GM23338 (cell line): ENCODE data around the gene SCN4B. TPM values are rescaled to one million over a fixed set of nuclear protein-coding genes. Genes with fewer than 3 reads are reported as not detected.

Experiments used
- ATAC-seq: fragments of 200-7000 bp; cut with Tn5 transposase; 3 replicates; pipeline ENCODE4 v1.9.1; 2020
- DNase-seq: peaks from one replicate; pipeline ENCODE4 v3.0.0-alpha.2; 2015; ENCODE audit warnings: low spot score
- H2AFZ ChIP-seq: fragments of 200-600 bp; sonication (generic); 2 replicates; pipeline ENCODE4 v1.8.0; 2016; ENCODE audit warnings: antibody characterized with exemption, mild to moderate bottlenecking, moderate library complexity
- H3F3A ChIP-seq: fragments of 200-600 bp; sonication (generic); replicated peaks from 2 replicates; pipeline ENCODE4 v1.8.0; 2017; ENCODE audit warnings: antibody characterized with exemption, mixed run types, low read depth
- H3K27ac ChIP-seq: fragments of 200-600 bp; sonication (generic); 2 replicates; pipeline ENCODE4 v1.6.1; 2016; ENCODE audit warnings: low read depth
- H3K27me3 ChIP-seq: fragments of 200-600 bp; sonication (generic); 2 replicates; pipeline ENCODE4 v1.8.0; 2016; ENCODE audit warnings: mild to moderate bottlenecking, mixed run types, moderate library complexity; ENCODE audit not compliant: insufficient read depth
- H3K36me3 ChIP-seq: fragments of 200-600 bp; sonication (generic); 2 replicates; pipeline ENCODE4 v1.8.0; 2016; ENCODE audit warnings: mild to moderate bottlenecking; ENCODE audit not compliant: insufficient read depth
- H3K4me1 ChIP-seq: fragments of 200-600 bp; sonication (generic); 2 replicates; pipeline ENCODE4 v1.8.0; 2016; ENCODE audit warnings: mild to moderate bottlenecking, moderate library complexity; ENCODE audit not compliant: insufficient read depth
- H3K4me2 ChIP-seq: fragments of 200-600 bp; sonication (generic); 2 replicates; pipeline ENCODE4 v1.7.1; 2017; ENCODE audit warnings: mixed run types
- H3K4me3 ChIP-seq: fragments of 200-600 bp; sonication (generic); 2 replicates; pipeline ENCODE4 v1.6.1; 2016; ENCODE audit warnings: mixed run types
- H3K79me2 ChIP-seq: fragments of 200-600 bp; sonication (generic); replicated peaks from 2 replicates; pipeline ENCODE4 v1.8.0; 2017; ENCODE audit warnings: mild to moderate bottlenecking; ENCODE audit not compliant: insufficient read depth
- H3K9me2 ChIP-seq: fragments of 200-600 bp; sonication (generic); 2 replicates; pipeline ENCODE4 v1.8.0; 2017; ENCODE audit not compliant: insufficient read depth
- H4K20me1 ChIP-seq: fragments of 200-600 bp; sonication (generic); replicated peaks from 2 replicates; pipeline ENCODE4 v1.8.0; 2017; ENCODE audit warnings: mild to moderate bottlenecking; ENCODE audit not compliant: insufficient read depth
- H3K27ac Mint-ChIP-seq: 2 replicates; pipeline ENCODE4 v1.8.0; 2020; ENCODE audit warnings: inconsistent platforms, mild to moderate bottlenecking, moderate library complexity, mixed read lengths
- H3K27me3 Mint-ChIP-seq: 3 replicates; pipeline ENCODE4 v1.8.0; 2022; ENCODE audit warnings: low read depth, mild to moderate bottlenecking, moderate library complexity, mixed read lengths, inconsistent platforms; ENCODE audit not compliant: insufficient read depth, poor library complexity
- H3K36me3 Mint-ChIP-seq: 3 replicates; pipeline ENCODE4 v1.8.0; 2021; ENCODE audit warnings: low read depth, mild to moderate bottlenecking, inconsistent platforms, moderate library complexity, mixed read lengths
- H3K4me1 Mint-ChIP-seq: 3 replicates; pipeline ENCODE4 v1.8.0; 2020; ENCODE audit warnings: mild to moderate bottlenecking, inconsistent platforms, mixed read lengths
- H3K4me3 Mint-ChIP-seq: 3 replicates; pipeline ENCODE4 v1.8.0; 2021; ENCODE audit warnings: moderate library complexity, mild to moderate bottlenecking, inconsistent platforms, mixed read lengths
- H3K9me3 Mint-ChIP-seq: 3 replicates; pipeline ENCODE4 v1.8.0; 2020; ENCODE audit warnings: moderate library complexity, mild to moderate bottlenecking, inconsistent platforms, mixed read lengths
- CREB1 ChIP-seq: fragments of 250-450 bp; sonication (Bioruptor Pico); IDR thresholded peaks from 2 replicates; pipeline ENCODE4 v1.5.0; 2020; ENCODE audit warnings: low read depth, mild to moderate bottlenecking, moderate library complexity
- CTCF ChIP-seq, 2 experiments: fragments of 200-600 bp in 1 of 2; sonication (generic) in 1 of 2; conservative IDR thresholded peaks; 2 replicates each; pipeline versions ENCODE4 v1.5.1 to v1.6.1; 2016 to 2017; ENCODE audit warnings: antibody characterized with exemption in 2 of 2, low read depth in 2 of 2, mild to moderate bottlenecking in 2 of 2, moderate library complexity in 1 of 2
- ETS1 ChIP-seq: IDR thresholded peaks from 2 replicates; pipeline ENCODE4 v1.6.1; 2016; ENCODE audit warnings: antibody characterized with exemption
- EZH2phosphoT487 ChIP-seq: fragments of 200-600 bp; sonication (generic); IDR thresholded peaks from one replicate; pipeline ENCODE4 v1.8.1; 2018; ENCODE audit warnings: antibody characterized with exemption; ENCODE audit not compliant: unreplicated experiment
- NANOG ChIP-seq: IDR thresholded peaks from 2 replicates; pipeline ENCODE4 v1.6.1; 2016; ENCODE audit warnings: antibody characterized with exemption, borderline replicate concordance
- REST ChIP-seq: IDR thresholded peaks from one replicate; pipeline ENCODE4 v1.6.1; 2018; ENCODE audit warnings: antibody characterized with exemption; ENCODE audit not compliant: unreplicated experiment
- ZNF331 ChIP-seq: fragments of 250-450 bp; sonication (Bioruptor Pico); IDR thresholded peaks from 2 replicates; pipeline ENCODE4 v1.5.0; 2020; ENCODE audit warnings: low read depth, mild to moderate bottlenecking, moderate library complexity
- polyA plus RNA-seq: library from polyadenylated mRNA; unstranded; fragments of >200 nt; fragmentation: Nextera tagmentation; extraction: Ambion mirVana; gene quantifications from 2 replicates; pipeline ENCODE4 v1.2.1, GENCODE V29; 2016
- total RNA-seq: library from RNA; depleted of rRNA; stranded (reverse); fragments of >200 nt; shearing (Covaris generic); gene quantifications from 2 replicates; pipeline ENCODE4 v1.2.3, GENCODE V29; 2014

The SCN4B gene
- total and polyA plus RNA-seq, 2 experiments from 2014 or later: 0.45 to 3.0 TPM

- Mint-ChIP-seq H3K9me3 (no peaks in the 10 kb centered on the region), H3K27ac (no peak overlapping the region), H3K4me3 (no peak overlapping the region; the same call in 2 of the 3 replicates), H3K36me3 (no peaks in the 10 kb centered on the region), H3K4me1 (peaks cover 49% of the 10 kb centered on the region), H3K27me3 (peaks cover 59% of the 10 kb centered on the region)
- H3K79me2 ChIP-seq: no peaks in the 10 kb centered on the region
- no peaks in the 10 kb centered on the region for H3K9me2 ChIP-seq
- no peak overlapping the region for H3K4me2 ChIP-seq
- no peaks in the 10 kb centered on the region for H3F3A ChIP-seq
- no peaks in the 10 kb centered on the region for H3K36me3 ChIP-seq
- DNase-seq (no peak), ATAC-seq (no peak)
- H4K20me1 ChIP-seq: 0 out of 2 replicates have a peak, but pooled peaks cover 3% of the 10 kb centered on the region
- H3K4me1 ChIP-seq: peaks cover 45% of the 10 kb centered on the region
- no peak overlapping the region for H3K27ac ChIP-seq
- no peak overlapping the region for H2AFZ ChIP-seq
- H3K27me3 ChIP-seq: peaks cover 89% of the 10 kb centered on the region
- no peak overlapping the region for H3K4me3 ChIP-seq
- no peak for TF ChIP-seq REST
- TF ChIP-seq CTCF (conservative IDR thresholded peaks at IDR 0.05; ENCODE audit: low read depth in 2 of 2): 0 out of 4 replicates have a peak, but pooled peaks of 1 of the 2 experiments have one; percentile 4
- TF ChIP-seq ETS1: no peak
These were observed 3.1 kb downstream of the SCN4B start for GRCh38 chr11:118149493-118149892.

GRCh38 chr11:118148856-118149255 is 3.8 kb downstream of the SCN4B start:
- H3K9me3 Mint-ChIP-seq: no peaks in the 10 kb centered on the region
- no peak overlapping the region for H3K27ac Mint-ChIP-seq
- Histone ChIP-seq H2AFZ (no peak overlapping the region), H3K4me3 (no peak overlapping the region), H3K27ac (no peak overlapping the region), H3K9me2 (no peaks in the 10 kb centered on the region), H3K4me1 (peaks cover 38% of the 10 kb centered on the region), H3K79me2 (no peaks in the 10 kb centered on the region), H4K20me1 (0 out of 2 replicates have a peak, but pooled peaks cover 3% of the 10 kb centered on the region), H3K4me2 (no peak overlapping the region), H3K36me3 (no peaks in the 10 kb centered on the region), H3F3A (no peaks in the 10 kb centered on the region), H3K27me3 (peaks cover 88% of the 10 kb centered on the region)
- no peaks in the 10 kb centered on the region for H3K36me3 Mint-ChIP-seq
- H3K4me3 Mint-ChIP-seq: no peak overlapping the region
- ATAC-seq (no peak), DNase-seq (no peak)
- peaks cover 54% of the 10 kb centered on the region for H3K27me3 Mint-ChIP-seq
- peaks cover 43% of the 10 kb centered on the region for H3K4me1 Mint-ChIP-seq
- TF ChIP-seq ZNF331 (CRISPR knock-in tag): no peak
- TF ChIP-seq EZH2phosphoT487: no peak
- TF ChIP-seq CREB1: no peak
- TF ChIP-seq CTCF (conservative IDR thresholded peaks at IDR 0.05; ENCODE audit: low read depth in 2 of 2): no peak
- TF ChIP-seq NANOG: no peak
- TF ChIP-seq REST: no peak
